ENCODE data around the gene GPX8.
A peak's percentile ranks its signal among the peaks of the same experiment; 100 is the strongest.

GPX8 gene, protein sequence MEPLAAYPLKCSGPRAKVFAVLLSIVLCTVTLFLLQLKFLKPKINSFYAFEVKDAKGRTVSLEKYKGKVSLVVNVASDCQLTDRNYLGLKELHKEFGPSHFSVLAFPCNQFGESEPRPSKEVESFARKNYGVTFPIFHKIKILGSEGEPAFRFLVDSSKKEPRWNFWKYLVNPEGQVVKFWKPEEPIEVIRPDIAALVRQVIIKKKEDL

DNA sequence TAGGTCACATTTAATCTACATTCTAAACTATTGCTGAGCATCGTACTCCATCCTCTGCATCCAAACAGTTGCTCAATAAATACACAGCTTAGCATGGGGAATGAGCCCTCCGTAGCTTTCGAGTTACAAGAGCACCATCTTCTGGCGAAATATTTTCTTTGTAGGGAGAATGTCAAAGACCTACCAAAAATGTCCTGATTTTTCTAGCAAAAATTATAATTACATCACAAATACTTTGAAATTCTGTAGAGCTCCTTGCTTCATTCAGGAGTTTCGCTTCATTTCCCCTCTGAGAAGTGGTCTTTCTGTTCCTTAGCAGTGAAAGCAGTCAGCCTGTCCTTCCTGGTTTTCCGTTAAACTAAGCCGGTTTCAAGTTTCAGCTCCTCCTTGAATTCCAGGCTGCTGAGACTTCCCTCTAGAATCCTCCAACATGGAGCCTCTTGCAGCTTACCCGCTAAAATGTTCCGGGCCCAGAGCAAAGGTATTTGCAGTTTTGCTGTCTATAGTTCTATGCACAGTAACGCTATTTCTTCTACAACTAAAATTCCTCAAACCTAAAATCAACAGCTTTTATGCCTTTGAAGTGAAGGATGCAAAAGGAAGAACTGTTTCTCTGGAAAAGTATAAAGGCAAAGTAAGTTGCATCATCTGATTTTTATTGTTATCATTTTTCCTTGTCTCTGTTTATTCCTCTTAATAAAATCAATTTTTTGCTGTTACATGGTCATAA lies at the start of gene GPX8:
GPX8 (plus strand) TSS at position 409 of the 730 bp plus-strand sequence; CDS start at position 431, 22 bp downstream.
- peak; percentile 94 for DNase-seq (ENCODE audit: low read depth, low spot score)
- in situ Hi-C loops (cut with HindIII; ENCODE audit: low sequenced_read_pairs) = no loop called here
- peak within 1 kb of the TSS; percentile 67 for H3K4me3 ChIP-seq (ENCODE audit: low read depth, low read length)
- TF ChIP-seq, protein P1, sequence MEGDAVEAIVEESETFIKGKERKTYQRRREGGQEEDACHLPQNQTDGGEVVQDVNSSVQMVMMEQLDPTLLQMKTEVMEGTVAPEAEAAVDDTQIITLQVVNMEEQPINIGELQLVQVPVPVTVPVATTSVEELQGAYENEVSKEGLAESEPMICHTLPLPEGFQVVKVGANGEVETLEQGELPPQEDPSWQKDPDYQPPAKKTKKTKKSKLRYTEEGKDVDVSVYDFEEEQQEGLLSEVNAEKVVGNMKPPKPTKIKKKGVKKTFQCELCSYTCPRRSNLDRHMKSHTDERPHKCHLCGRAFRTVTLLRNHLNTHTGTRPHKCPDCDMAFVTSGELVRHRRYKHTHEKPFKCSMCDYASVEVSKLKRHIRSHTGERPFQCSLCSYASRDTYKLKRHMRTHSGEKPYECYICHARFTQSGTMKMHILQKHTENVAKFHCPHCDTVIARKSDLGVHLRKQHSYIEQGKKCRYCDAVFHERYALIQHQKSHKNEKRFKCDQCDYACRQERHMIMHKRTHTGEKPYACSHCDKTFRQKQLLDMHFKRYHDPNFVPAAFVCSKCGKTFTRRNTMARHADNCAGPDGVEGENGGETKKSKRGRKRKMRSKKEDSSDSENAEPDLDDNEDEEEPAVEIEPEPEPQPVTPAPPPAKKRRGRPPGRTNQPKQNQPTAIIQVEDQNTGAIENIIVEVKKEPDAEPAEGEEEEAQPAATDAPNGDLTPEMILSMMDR (IDR thresholded peaks at IDR 0.05; ENCODE audit: low read depth, low read length) = peak; percentile 58

DNA sequence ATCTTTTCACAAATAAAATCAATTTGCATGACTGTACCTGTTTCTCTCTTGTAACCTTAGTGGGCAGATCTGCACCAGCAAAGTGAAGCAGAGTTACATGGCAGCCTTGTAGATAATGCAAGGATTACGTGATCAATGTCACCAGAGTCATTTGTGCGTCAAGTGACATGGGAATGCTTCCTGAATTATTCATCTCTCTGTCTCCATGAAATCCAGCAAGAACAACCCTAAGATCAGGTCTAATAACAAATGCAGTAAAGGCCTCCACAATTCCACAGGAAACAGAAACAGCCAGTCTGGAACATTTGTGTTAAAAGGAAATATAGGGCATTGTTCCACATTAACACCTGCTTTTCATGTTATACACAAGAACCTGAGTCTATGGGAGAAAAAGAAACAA lies 49.8 kb upstream of the GPX8 start:
- in situ Hi-C loops (cut with HindIII; ENCODE audit: low sequenced_read_pairs) = no loop called here
- no peak for DNase-seq (ENCODE audit: low read depth, low spot score)
- no peak overlapping the region for H3K4me3 ChIP-seq (ENCODE audit: low read depth, low read length)
- TF ChIP-seq, protein P1 (IDR thresholded peaks at IDR 0.05; ENCODE audit: low read depth, low read length) = no peak

DNA sequence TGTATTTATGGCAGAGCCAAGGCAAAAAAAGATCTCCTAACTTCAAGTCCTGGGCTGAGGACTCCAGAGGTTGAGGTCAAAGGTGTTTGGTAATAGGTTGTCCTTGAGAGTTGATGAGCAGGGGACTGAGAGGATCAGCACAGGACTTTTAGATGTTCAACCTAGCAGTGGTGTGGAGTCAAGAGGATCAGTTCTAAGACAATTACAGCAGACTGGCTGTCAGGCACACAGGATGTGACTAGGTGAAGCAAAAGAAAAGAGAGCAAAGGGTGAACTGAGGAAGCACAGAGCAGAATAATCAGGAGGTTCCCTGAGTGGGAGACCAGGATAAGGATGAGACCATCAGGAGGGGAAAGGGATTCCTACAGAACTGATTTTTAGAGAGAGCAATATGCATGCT lies 46.6 kb upstream of the GPX8 start:
- no peak for DNase-seq (ENCODE audit: low read depth, low spot score)
- TF ChIP-seq, protein P1 (IDR thresholded peaks at IDR 0.05; ENCODE audit: low read depth, low read length) = no peak
- in situ Hi-C loops (cut with HindIII; ENCODE audit: low sequenced_read_pairs) = no loop called here
- H3K4me3 ChIP-seq (ENCODE audit: low read depth, low read length) = no peak overlapping the region

DNA sequence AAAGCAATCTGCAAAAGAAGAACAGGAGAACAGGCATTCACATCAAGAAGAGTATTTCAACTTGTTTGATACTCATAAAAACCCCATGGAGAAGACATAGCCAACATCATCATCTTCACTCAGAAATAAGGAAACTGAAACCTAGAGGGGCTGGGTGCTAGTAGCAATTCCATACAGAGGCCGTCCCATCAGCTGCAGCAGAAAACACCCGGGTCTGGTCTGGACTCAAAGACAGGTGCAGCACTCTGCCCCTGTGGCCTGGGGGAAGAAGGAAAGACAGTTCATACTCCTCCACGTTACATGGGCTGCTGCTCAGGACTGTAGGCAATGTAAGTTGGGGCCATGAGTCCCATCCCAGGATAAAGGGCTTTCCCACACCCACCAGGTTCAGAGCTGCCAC lies 45.9 kb upstream of the GPX8 start:
- in situ Hi-C loops (cut with HindIII; ENCODE audit: low sequenced_read_pairs) = no loop called here
- no peak for DNase-seq (ENCODE audit: low read depth, low spot score)
- no peak overlapping the region for H3K4me3 ChIP-seq (ENCODE audit: low read depth, low read length)
- TF ChIP-seq, protein P1 (IDR thresholded peaks at IDR 0.05; ENCODE audit: low read depth, low read length) = no peak

DNA sequence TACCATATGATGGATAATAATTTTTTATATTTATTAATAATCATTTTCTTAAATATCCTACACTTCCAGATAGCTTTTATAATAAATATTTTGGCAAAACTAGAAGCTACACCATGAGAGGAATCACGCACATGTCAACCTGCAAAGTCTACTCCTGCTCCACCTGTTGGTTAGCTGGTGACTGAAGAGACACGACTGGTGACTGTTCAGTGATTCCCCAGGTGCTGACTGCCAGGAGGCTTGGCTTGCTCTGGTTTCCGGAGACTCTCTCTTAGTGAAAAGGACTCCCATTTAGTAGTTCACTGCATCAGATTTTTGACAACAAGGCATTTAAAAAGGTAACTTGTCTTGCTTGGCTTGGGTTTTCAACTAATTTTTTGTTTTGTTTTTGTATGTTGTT lies 36.6 kb upstream of the GPX8 start:
- TF ChIP-seq, protein P1 (IDR thresholded peaks at IDR 0.05; ENCODE audit: low read depth, low read length) = no peak
- no peak for DNase-seq (ENCODE audit: low read depth, low spot score)
- no peak overlapping the region for H3K4me3 ChIP-seq (ENCODE audit: low read depth, low read length)
- in situ Hi-C loops (cut with HindIII; ENCODE audit: low sequenced_read_pairs) = no loop called here

DNA sequence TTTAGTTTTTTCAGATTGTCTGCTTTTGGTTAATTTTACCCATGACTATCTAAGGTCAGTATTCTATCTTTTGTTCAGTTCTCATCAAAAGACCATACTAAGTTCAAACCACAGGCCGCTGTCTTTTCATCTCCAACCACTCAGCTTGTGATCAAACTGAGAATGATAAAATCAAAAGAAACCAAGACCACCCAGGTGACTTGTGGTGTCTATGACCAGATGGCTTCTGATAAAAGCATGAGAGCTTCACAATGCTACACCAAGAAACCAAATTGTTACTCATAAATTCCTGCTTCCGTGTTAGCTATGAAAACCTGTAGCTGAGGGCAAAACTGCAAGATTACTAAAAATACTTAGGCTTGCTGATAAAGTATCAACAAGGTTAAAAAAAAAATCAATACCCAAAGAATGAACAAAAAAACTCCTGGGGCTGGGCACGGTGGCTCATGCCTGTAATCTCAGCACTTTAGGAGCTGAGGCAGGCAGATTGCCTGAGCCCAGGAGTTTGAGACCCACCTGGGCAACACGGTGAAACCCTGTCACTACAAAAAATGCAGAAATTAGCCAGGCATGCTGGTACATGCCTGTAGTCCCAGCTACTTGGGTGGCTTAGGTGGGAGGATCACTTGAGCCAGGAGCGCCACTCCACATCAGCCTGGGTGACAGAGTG lies 25.8 kb upstream of the GPX8 start:
- in situ Hi-C loops (cut with HindIII; ENCODE audit: low sequenced_read_pairs) = no loop called here
- no peak overlapping the region for H3K4me3 ChIP-seq (ENCODE audit: low read depth, low read length)
- TF ChIP-seq, protein P1 (IDR thresholded peaks at IDR 0.05; ENCODE audit: low read depth, low read length) = no peak
- no peak for DNase-seq (ENCODE audit: low read depth, low spot score)

All from astrocyte of the spinal cord (primary cell).